T-helper 1 cell (primary cell): ENCODE results near the gene CIDEB.

ENCODE experiments used
- DNase-seq, 5 donors: peaks; one replicate each; pipeline ENCODE4 v3.0.0-alpha.2; 2012 to 2020

CIDEB gene

GRCh38 chr14:24269368-24269767 lies 38.4 kb downstream of the CIDEB start:
- DNase-seq, result no peak

- no peak for DNase-seq
Measured at GRCh38 chr14:24268225-24268624, 39.6 kb downstream of the CIDEB start.

- no peak for DNase-seq
Measured at GRCh38 chr14:24267516-24267915, 40.3 kb downstream of the CIDEB start.

- DNase-seq, result no peak
Measured at GRCh38 chr14:24266344-24267244, 41.2 kb downstream of the CIDEB start.

GRCh38 chr14:24264298-24264697 lies 43.5 kb downstream of the CIDEB start:
- no peak for DNase-seq

- DNase-seq, result no peak
Measured at GRCh38 chr14:24263848-24264247, 43.9 kb downstream of the CIDEB start.

- DNase-seq, result no peak
Measured at GRCh38 chr14:24262821-24263733, 44.7 kb downstream of the CIDEB start, which contains the start of gene TGM1. TGM1 (minus strand) TSS chr14:24263177; CDS start chr14:24262352, 825 bp downstream.

- no peak for DNase-seq
Measured at GRCh38 chr14:24261969-24262327, 45.8 kb downstream of the CIDEB start.

GRCh38 chr14:24261256-24261968 lies 46.4 kb downstream of the CIDEB start:
- no peak for DNase-seq

- DNase-seq, result no peak
Measured at GRCh38 chr14:24260780-24261157, 47.0 kb downstream of the CIDEB start.

- DNase-seq, result no peak
Measured at GRCh38 chr14:24260026-24260779, 47.6 kb downstream of the CIDEB start.

GRCh38 chr14:24259282-24260025 lies 48.3 kb downstream of the CIDEB start:
- no peak for DNase-seq

- no peak for DNase-seq
Measured at GRCh38 chr14:24258548-24259265, 49.1 kb downstream of the CIDEB start.

GRCh38 chr14:24258119-24258518 lies 49.7 kb downstream of the CIDEB start:
- no peak for DNase-seq

- no peak for DNase-seq
Measured at GRCh38 chr14:24256960-24257359, 50.8 kb downstream of the CIDEB start.

GRCh38 chr14:24255931-24256711 lies 51.7 kb downstream of the CIDEB start:
- no peak for DNase-seq

- DNase-seq, result no peak
Measured at GRCh38 chr14:24255438-24255837, 52.3 kb downstream of the CIDEB start.
